Tongue (tissue), 2 donors: ENCODE results near the gene RMRP. TPM values are rescaled to one million over a fixed set of nuclear protein-coding genes. Genes with fewer than 3 reads are reported as not detected.

Experiments used
- DNase-seq: peaks from one replicate; pipeline ENCODE4 v3.0.0-alpha.2; 2015
- total RNA-seq: library from RNA; depleted of rRNA; stranded (reverse); fragments of >200 nt; gene quantifications from one replicate; pipeline ENCODE4 v1.2.3, GENCODE V29; 2014

RMRP gene
- total RNA-seq, result 2,887 TPM

GRCh38 chr9:35657546-35658136 is at the start of gene RMRP:
TSS of gene RMRP (minus strand) at chr9:35658019.
- peak; percentile 99 for DNase-seq

DNA sequence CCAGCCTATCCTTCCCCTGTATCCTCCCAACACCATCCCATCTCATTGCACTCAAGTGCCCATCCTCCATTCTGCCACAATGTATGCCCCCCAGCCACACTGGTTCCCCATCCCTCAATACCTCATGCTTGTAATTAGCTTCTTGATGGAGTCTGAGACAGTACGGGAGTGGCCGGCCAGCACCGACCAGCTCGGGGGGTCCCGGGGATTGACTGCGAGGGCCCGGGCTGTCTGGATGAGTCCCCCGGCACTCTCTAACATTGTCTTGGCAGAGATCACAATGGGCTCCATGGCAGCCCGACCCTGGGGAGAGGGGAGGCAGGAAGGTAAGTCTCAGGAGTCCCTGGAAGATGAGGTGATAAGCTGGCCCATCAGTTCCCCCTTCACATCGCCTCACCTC is 49.1 kb upstream of the RMRP start:
- DNase-seq, result no peak

DNA sequence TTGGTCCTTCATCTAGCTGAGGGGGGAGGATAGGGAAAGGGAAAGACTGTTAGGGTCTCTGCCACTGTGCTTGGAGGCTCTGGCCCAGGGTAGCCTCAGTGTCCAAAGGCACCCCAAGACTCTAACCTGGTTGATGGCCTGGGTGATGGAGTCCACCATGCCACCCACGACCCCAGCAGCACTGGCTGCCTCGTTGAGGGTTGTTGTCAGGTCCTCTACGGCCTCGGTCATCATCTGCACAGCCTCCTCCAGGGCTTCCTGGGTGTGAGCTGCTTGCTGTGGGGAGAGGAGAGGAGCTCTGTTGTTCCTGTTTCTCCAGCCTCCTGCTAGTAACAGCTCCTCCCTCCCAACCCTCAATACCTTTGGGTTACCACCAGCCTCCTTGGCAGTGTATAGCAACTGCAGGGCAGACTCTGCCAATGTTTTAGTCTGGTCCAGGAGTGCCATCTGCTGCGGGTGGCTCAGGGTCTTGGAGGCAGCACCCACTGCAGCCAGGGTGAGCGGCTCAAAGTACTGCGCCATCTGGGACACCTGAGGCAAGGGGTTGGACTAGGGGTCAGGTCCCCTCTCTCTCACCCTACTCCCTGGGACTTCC is 48.1 kb upstream of the RMRP start:
- no peak for DNase-seq

DNA sequence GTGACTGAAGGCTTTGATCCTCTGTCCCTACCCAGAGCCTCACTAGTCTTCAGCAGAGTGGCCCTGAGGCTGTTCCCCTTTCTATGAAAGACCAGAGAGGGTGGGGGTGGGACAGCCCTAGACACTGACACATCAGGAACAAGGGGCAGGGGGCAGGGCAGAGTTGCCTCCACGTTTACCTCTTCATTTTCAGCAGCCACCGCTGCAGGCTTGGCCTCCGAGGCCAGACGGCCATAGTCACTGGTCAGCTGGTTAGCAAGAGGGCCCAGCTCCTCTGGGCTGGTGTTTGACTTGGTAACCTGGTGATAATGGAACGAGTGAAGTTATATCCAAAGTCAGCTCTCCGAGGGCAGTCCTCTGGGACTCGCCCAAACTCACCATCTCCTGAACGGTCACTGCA is 47.6 kb upstream of the RMRP start:
- no peak for DNase-seq

DNA sequence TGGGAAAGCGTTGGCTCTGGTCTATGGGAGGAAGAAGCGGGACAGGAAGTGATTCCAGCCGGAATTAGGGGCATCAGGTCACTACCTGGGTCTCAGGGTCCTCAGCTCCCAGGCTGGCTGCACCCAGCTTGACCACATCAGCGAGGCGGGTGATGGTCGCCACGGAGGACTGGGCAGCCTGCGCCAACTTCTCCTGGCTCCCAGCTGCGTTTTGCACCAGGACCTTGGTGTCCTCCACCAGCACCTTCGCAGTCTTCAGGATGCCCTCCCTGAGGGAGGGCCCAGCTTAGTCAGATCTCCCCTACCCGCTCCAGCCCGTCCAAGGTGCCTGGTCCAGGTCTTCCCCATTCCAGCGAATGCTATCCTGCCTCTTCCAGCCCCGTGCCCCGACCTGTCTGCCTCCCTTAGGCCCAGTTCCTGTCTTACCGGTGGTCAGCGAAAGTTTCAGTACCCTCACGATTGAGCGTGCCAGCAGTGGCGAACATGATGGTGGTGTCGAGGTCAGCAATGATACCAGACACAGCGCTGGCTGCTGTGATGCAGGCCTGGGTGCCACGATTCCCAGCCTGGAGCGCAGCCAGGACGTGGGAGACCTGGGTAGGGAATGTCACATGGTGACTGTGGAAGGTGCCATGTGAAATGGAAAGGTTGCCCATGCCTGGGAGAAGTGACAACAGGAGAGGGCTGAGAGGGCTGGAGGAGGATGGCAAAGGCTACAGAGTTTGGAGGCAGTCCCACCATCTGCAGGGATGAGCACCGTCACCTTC is 46.3 kb upstream of the RMRP start:
- DNase-seq, result no peak

DNA sequence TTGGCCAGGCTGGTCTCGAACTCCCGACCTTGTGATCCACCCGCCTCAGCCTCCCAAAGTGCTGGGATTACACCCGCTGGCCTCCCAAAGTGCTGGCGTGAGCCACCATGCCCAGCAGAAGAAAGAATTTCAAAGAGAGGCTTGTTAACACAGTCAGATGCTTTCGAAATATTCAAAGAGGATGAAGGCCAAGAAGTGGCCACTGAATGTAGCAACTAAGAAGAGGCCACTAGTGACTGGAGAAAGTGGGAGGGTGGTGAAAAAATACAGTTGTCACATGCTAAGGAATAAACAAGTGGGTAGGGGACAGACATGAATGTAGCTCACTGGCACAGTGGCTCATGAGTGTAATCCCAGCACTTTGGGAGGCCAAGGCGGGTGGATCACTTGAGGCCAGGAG is 44.9 kb upstream of the RMRP start:
- DNase-seq, result no peak

GRCh38 chr9:35700942-35701341 is 43.1 kb upstream of the RMRP start:
- no peak for DNase-seq

- no peak for DNase-seq
These were observed 42.2 kb upstream of the RMRP start for GRCh38 chr9:35700031-35700430.

DNA sequence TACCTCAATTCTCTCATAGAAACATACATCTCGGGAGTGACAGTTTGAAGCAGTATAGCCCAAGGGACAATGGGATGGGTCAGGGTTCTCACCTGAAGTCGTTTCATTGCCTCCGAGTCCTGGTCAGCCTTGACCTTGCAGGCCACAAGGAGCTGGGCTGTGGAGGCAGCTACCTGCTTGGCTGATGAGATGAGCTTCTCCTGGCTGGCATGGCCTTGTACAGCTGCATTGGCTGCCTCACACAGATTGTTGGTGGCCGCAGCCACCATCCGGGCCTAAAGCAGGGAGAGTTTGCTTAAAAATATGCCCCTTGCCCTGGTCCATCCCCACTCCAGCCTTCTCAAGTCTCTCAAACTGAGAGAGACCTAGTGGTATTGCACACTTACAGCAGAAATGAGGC is 40.4 kb upstream of the RMRP start:
- no peak for DNase-seq

GRCh38 chr9:35697486-35697885 is 39.7 kb upstream of the RMRP start:
- no peak for DNase-seq

DNA sequence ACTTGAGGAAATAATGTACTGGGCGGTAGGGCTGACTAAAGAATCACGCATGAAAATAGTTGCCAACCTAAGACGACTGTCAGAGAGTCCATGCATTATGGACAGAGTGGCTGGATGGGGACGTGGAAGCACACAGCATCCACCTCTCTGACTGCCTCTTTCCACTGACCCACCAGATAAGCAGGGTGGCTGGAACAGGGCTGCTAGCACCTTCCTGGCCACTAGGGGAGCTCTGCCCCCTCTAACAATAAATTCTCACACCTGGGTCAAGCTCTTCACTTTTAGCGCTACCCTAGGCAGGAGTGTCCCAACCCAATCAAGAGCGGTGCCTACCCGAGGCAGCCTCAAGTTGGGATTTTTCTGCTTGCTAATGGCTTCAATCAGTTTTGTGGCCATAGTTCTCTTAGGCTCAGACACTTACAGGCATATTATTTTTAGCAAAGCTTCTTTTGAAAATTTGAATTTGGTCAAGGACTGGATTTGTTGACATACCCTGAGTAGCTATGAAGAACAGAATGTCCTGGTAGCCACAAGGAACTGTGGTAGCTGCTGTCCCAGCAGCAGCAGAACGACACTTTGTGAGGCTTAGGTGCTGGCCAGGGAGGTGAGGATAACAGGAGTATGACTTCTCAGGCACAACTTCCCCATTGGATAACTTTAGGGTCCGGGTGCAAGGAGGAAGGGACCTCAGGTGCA is 38.8 kb upstream of the RMRP start:
- peak; percentile 61 for DNase-seq

DNA sequence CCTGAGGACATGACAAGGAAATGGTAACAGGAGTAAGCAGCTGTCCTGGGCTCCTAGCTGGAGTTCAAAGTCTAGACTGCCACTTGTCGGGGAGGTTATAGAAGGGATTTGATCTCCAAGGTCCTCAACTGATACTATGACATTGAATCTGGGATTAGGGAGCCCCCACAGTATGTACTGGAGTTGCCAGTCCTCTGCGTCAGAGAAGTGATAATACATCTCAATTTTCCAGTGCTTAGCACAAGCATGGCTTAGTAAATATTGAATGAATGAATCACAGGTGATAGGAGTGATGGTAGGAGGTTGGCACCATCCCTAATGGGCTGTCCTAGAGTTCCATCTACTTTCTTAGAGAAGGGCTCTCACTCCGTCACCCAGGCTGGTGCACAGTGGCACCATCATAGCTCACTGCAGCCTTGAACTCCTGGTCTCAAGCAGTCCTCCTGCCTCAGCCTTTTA is 38.2 kb upstream of the RMRP start:
- peak; percentile 32 for DNase-seq

DNA sequence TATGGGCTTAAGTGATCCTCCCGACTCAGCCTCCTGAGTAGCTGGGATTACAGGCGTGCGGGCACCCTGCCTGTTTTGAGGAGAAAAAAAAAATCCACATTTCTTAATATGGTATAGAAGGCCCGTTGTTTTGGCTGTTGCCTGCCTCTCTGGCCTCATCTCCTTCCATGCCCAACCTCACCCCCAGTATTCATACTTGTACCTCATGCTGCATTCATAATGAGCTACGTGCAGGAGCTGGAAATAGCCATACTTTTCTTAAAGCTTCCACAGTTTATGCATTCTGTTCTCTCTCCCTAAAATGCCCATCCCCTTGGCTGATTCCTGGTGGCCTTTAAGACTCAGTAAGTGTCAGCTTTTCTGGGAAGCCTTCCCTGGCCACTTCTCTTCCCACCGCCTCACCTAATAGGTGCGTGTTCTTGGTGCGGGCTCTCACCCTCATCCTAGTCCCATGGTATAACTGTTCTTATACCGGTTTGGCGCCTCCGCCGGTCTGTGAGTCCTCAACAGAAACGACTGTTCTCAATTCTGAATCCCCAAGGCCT is 34.0 kb upstream of the RMRP start:
- DNase-seq, result peak; percentile 45

DNA sequence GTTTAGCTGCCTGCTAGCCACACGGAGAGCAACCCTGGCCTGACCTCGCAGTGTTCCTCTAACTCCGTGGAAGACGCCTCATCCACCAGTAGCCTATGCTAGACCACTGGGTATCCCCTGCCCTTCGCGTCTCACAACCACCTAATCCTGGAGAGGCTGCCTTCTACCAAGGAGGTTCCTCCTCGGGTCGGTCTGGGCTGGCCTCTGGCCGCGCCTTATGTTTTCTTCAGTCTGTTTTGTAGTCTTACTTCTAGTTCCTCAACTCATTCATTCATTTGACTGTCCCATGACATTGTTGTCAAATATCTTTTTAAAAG is 33.5 kb upstream of the RMRP start:
- DNase-seq, result no peak

- peak; percentile 91 for DNase-seq
These were observed 33.0 kb upstream of the RMRP start for GRCh38 chr9:35690614-35691333.

DNA sequence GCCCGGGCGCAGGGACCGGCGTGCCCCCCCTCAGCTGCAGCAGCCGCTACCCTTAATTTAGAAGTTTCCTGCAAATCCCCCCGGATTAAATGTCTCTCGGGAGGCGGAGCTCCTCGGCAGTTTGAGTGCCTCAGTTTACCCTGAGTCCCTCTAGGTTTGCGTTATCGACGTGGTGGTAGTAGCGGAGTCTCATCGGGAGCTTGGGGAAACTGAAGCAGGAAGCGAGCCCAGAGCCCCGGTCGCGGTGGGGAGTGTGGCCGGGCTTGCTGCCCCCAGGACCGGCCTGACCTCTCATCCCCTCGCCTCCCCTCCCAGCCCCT is 32.4 kb upstream of the RMRP start:
- DNase-seq, result no peak

GRCh38 chr9:35689542-35690293 is 31.9 kb upstream of the RMRP start, which contains the start of gene TPM2:
TSS of gene TPM2 (minus strand) at chr9:35689925. CDS start at chr9:35689817, 108 bp downstream.
- DNase-seq, result peak; percentile 96

GRCh38 chr9:35688558-35689541 is 31.0 kb upstream of the RMRP start:
- peak; percentile 37 for DNase-seq

GRCh38 chr9:35687972-35688557 is 30.2 kb upstream of the RMRP start:
- peak; percentile 80 for DNase-seq

DNA sequence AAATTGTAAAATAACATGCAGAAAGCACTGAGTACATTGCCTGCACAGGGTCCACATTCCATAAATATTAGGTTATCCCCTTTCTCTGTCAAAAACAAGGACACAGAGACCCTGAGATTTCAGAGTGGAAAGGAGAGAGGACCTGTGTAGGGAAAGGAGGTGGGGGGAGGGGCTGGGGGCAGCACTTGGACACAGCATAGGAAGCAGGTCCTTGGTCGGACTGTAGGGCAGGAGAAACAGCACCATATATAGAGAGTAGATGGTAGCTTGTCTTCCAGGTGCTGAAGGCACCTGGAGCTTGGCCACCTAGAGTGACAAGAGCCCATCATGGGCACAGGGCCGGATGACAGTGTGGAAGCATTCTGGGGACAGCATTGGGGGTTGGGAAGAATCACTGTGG is 29.5 kb upstream of the RMRP start:
- DNase-seq, result peak; percentile 14
